HL-60 (cell line): ENCODE data around the gene RIMBP3C.
"Not testable (repeated sequence)": the region's sequence is repeated elsewhere in the genome, so short reads cannot be mapped to it uniquely, and the experiment has no call there.

Experiments used
- CTCF ChIP-seq: IDR thresholded peaks from one replicate; pipeline ENCODE4 v1.5.1; 2011; ENCODE audit warnings: low read length, control low read depth, inconsistent platforms; ENCODE audit not compliant: insufficient read depth
- GABPA ChIP-seq: IDR thresholded peaks from 2 replicates; pipeline ENCODE4 v1.6.1; 2012; ENCODE audit warnings: low read depth
- POLR2AphosphoS5 ChIP-seq: IDR thresholded peaks from 2 replicates; pipeline ENCODE4 v1.6.1; 2012; ENCODE audit warnings: low read depth
- REST ChIP-seq: IDR thresholded peaks from 2 replicates; pipeline ENCODE4 v1.6.1; 2012; ENCODE audit warnings: low read depth; ENCODE audit not compliant: insufficient replicate concordance

GRCh38 chr22:21559345-21560125 lies 8.3 kb upstream of the RIMBP3C start:
- not testable (repeated sequence) for TF ChIP-seq CTCF, REST, POLR2AphosphoS5, GABPA
